Stimulated activated CD8-positive, alpha-beta memory T cell treated with anti-CD3 and anti-CD28 coated beads, Interleukin-4, amount 100 ng/mL, for 1 hour (primary cell): ENCODE measurements around the gene HEPACAM.
"Not testable (repeated sequence)": the region's sequence is repeated elsewhere in the genome, so short reads cannot be mapped to it uniquely, and the experiment has no call there.

Experiments
- DNase-seq, 2 donors: peaks; one replicate each; pipeline ENCODE4 v3.0.0-alpha.2; 2020; ENCODE audit warnings: low read depth in 2 of 2, low spot score in 1 of 2

Gene HEPACAM

GRCh38 chr11:124935548-124936514 lies at the start of gene HEPACAM:
TSS of gene HEPACAM (minus strand) at chr11:124936047. CDS start at chr11:124936006, 41 bp downstream.
- no peak for DNase-seq

- DNase-seq, result no peak
Observed at GRCh38 chr11:124984512-124984854, 48.6 kb upstream of the HEPACAM start.

GRCh38 chr11:124983674-124984511 lies 48.0 kb upstream of the HEPACAM start:
- no peak for DNase-seq

- no peak for DNase-seq
Observed at GRCh38 chr11:124982043-124982442, 46.2 kb upstream of the HEPACAM start.

GRCh38 chr11:124978316-124978715 lies 42.5 kb upstream of the HEPACAM start:
- no peak for DNase-seq

GRCh38 chr11:124977006-124977405 lies 41.2 kb upstream of the HEPACAM start:
- no peak for DNase-seq

GRCh38 chr11:124976531-124976930 lies 40.7 kb upstream of the HEPACAM start:
- DNase-seq, result no peak

- DNase-seq, result no peak
Observed at GRCh38 chr11:124971810-124972209, 36.0 kb upstream of the HEPACAM start.

- no peak for DNase-seq
Observed at GRCh38 chr11:124970925-124971324, 35.1 kb upstream of the HEPACAM start.

- not testable (repeated sequence) for DNase-seq
Observed at GRCh38 chr11:124968197-124968596, 32.4 kb upstream of the HEPACAM start.

GRCh38 chr11:124961972-124962609 lies 26.2 kb upstream of the HEPACAM start:
- DNase-seq, result no peak

- no peak for DNase-seq
Observed at GRCh38 chr11:124955035-124955434, 19.2 kb upstream of the HEPACAM start.

- no peak for DNase-seq
Observed at GRCh38 chr11:124954590-124954955, 18.7 kb upstream of the HEPACAM start.

GRCh38 chr11:124953753-124954589 lies 18.1 kb upstream of the HEPACAM start, which contains the start of gene CCDC15:
TSS of gene CCDC15 (plus strand) at chr11:124954202. CDS start at chr11:124954733, 531 bp downstream.
- peak; percentile 85 to 94 for DNase-seq

GRCh38 chr11:124951341-124951740 lies 15.5 kb upstream of the HEPACAM start:
- DNase-seq, result no peak

- no peak for DNase-seq
Observed at GRCh38 chr11:124950601-124951330, 14.9 kb upstream of the HEPACAM start.

- no peak for DNase-seq
Observed at GRCh38 chr11:124946735-124947141, 10.9 kb upstream of the HEPACAM start.

- DNase-seq, result no peak
Observed at GRCh38 chr11:124945826-124946225, 10.0 kb upstream of the HEPACAM start.

GRCh38 chr11:124944565-124944964 lies 8.7 kb upstream of the HEPACAM start:
- no peak for DNase-seq

- no peak for DNase-seq
Observed at GRCh38 chr11:124943741-124944140, 7.9 kb upstream of the HEPACAM start.
